NCI-H2029 treated with DMSO at 0.1 percent for 48 hours (cell line): ENCODE results near the gene NXN.
"Not testable (repeated sequence)": the region's sequence is repeated elsewhere in the genome, so short reads cannot be mapped to it uniquely, and the experiment has no call there.

Source experiments
- DNase-seq: peaks from one replicate; lab custom pipeline; 2025; lab: John Stamatoyannopoulos, UW

The NXN gene

GRCh38 chr17:979212-979538, 401 bp downstream of the NXN start:
- DNase-seq = no peak

GRCh38 chr17:978103-979093, 1.2 kb downstream of the NXN start:
- no peak for DNase-seq

- DNase-seq = no peak
These were observed 2.4 kb downstream of the NXN start for GRCh38 chr17:977166-977565.

GRCh38 chr17:976312-976711, 3.3 kb downstream of the NXN start:
- DNase-seq = no peak

GRCh38 chr17:975371-975915, 4.1 kb downstream of the NXN start:
- no peak for DNase-seq

- DNase-seq = not testable (repeated sequence)
These were observed 4.8 kb downstream of the NXN start for GRCh38 chr17:974778-975177.

- no peak for DNase-seq
These were observed 6.5 kb downstream of the NXN start for GRCh38 chr17:973053-973452.

GRCh38 chr17:971861-972260, 7.7 kb downstream of the NXN start:
- not testable (repeated sequence) for DNase-seq

GRCh38 chr17:970364-970763, 9.2 kb downstream of the NXN start:
- DNase-seq = no peak

- DNase-seq = no peak
These were observed 9.7 kb downstream of the NXN start for GRCh38 chr17:969811-970355.

GRCh38 chr17:968812-969730, 10.5 kb downstream of the NXN start:
- no peak for DNase-seq

GRCh38 chr17:967122-967521, 12.5 kb downstream of the NXN start:
- DNase-seq = no peak

GRCh38 chr17:965311-965989, 14.1 kb downstream of the NXN start:
- DNase-seq = no peak

- no peak for DNase-seq
These were observed 14.7 kb downstream of the NXN start for GRCh38 chr17:964876-965275.

- DNase-seq = no peak
These were observed 16.9 kb downstream of the NXN start for GRCh38 chr17:962670-963069.

GRCh38 chr17:962166-962565, 17.4 kb downstream of the NXN start:
- no peak for DNase-seq

- no peak for DNase-seq
These were observed 20.7 kb downstream of the NXN start for GRCh38 chr17:958712-959451.

GRCh38 chr17:957856-958421, 21.6 kb downstream of the NXN start:
- no peak for DNase-seq

GRCh38 chr17:956905-957304, 22.7 kb downstream of the NXN start:
- DNase-seq = no peak

GRCh38 chr17:954431-955164, 25.0 kb downstream of the NXN start:
- no peak for DNase-seq
